GM23248 (cell line): ENCODE data around the gene EEA1. TPM values are rescaled to one million over a fixed set of nuclear protein-coding genes. Genes with fewer than 3 reads are reported as not detected.
A peak's percentile ranks its signal among the peaks of the same experiment; 100 is the strongest.

ENCODE experiments used
- DNase-seq: peaks from one replicate; pipeline ENCODE4 v3.0.0-alpha.2; 2015
- H2AFZ ChIP-seq: fragments of 200-600 bp; sonication (generic); 2 replicates; pipeline ENCODE4 v1.6.1; 2016; ENCODE audit warnings: antibody characterized with exemption
- H3F3A ChIP-seq: fragments of 200-600 bp; sonication (generic); 2 replicates; pipeline ENCODE4 v1.6.1; 2016; ENCODE audit warnings: mild to moderate bottlenecking, antibody characterized with exemption, mixed run types; ENCODE audit not compliant: insufficient read depth
- H3K27ac ChIP-seq: fragments of 200-600 bp; sonication (generic); 2 replicates; pipeline ENCODE4 v1.5.1; 2016; ENCODE audit warnings: mild to moderate bottlenecking
- H3K27me3 ChIP-seq: fragments of 200-600 bp; sonication (generic); replicated peaks from 2 replicates; pipeline ENCODE4 v1.6.1; 2016; ENCODE audit warnings: mild to moderate bottlenecking; ENCODE audit not compliant: insufficient read depth
- H3K36me3 ChIP-seq: fragments of 200-600 bp; sonication (generic); 2 replicates; pipeline ENCODE4 v1.6.1; 2016; ENCODE audit warnings: low read depth, mild to moderate bottlenecking
- H3K4me1 ChIP-seq: fragments of 200-600 bp; sonication (generic); 2 replicates; pipeline ENCODE4 v1.6.1; 2016; ENCODE audit warnings: mild to moderate bottlenecking; ENCODE audit not compliant: insufficient read depth
- H3K4me2 ChIP-seq: fragments of 200-600 bp; sonication (generic); one replicate; pipeline ENCODE4 v1.6.1; 2016; ENCODE audit warnings: mild to moderate bottlenecking; ENCODE audit not compliant: unreplicated experiment
- H3K4me3 ChIP-seq: fragments of 200-600 bp; sonication (generic); 2 replicates; pipeline ENCODE4 v1.5.1; 2016; ENCODE audit warnings: mild to moderate bottlenecking
- H3K79me2 ChIP-seq: fragments of 200-600 bp; sonication (generic); 2 replicates; pipeline ENCODE4 v1.6.1; 2016; ENCODE audit warnings: mild to moderate bottlenecking; ENCODE audit not compliant: insufficient read depth
- H3K9ac ChIP-seq: fragments of 200-600 bp; sonication (generic); 2 replicates; pipeline ENCODE4 v1.6.1; 2016; ENCODE audit warnings: mild to moderate bottlenecking
- H3K9me2 ChIP-seq: fragments of 200-600 bp; sonication (generic); 2 replicates; pipeline ENCODE4 v1.6.1; 2016; ENCODE audit warnings: mixed run types, mild to moderate bottlenecking, moderate library complexity; ENCODE audit not compliant: insufficient read depth
- H3K9me3 ChIP-seq: fragments of 200-600 bp; sonication (generic); one replicate; pipeline ENCODE4 v1.6.1; 2017; ENCODE audit warnings: low read depth
- H4K20me1 ChIP-seq: fragments of 200-600 bp; sonication (generic); 2 replicates; pipeline ENCODE4 v1.6.0; 2016; ENCODE audit not compliant: insufficient read depth
- EZH2 ChIP-seq: fragments of 200-600 bp; sonication (generic); IDR thresholded peaks from 2 replicates; pipeline ENCODE4 v1.6.1; 2018; ENCODE audit warnings: antibody characterized with exemption, mild to moderate bottlenecking; ENCODE audit not compliant: insufficient read depth, poor library complexity, severe bottlenecking
- EZH2phosphoT487 ChIP-seq: fragments of 200-600 bp; sonication (generic); IDR thresholded peaks from 2 replicates; pipeline ENCODE4 v1.6.1; 2018; ENCODE audit warnings: antibody characterized with exemption, moderate library complexity, mild to moderate bottlenecking, low read depth; ENCODE audit not compliant: insufficient read depth
- WGBS, 2 experiments: methylation state at CpG; one replicate each; pipeline ENCODE4 v1.1.6; 2015 to 2017; ENCODE audit warnings: low lambda C conversion rate in 2 of 2, low coverage in 1 of 2; ENCODE audit errors: missing lambda C conversion rate in 2 of 2; 5-methylcytosine and 5-hydroxymethylcytosine counted together
- in situ Hi-C: fragments of 300-500 bp; cut with MboI; formaldehyde crosslinking; loops from 2 replicates; pipeline ENCODE4 v1.15.0; 2020
- polyA plus RNA-seq: library from polyadenylated mRNA; unstranded; fragments of >200 nt; fragmentation: Nextera tagmentation; extraction: Ambion mirVana; gene quantifications from 2 replicates; pipeline ENCODE4 v1.2.1, GENCODE V29; 2016
- total RNA-seq: library from RNA; depleted of rRNA; stranded (reverse); fragments of >200 nt; shearing (Covaris generic); gene quantifications from 2 replicates; pipeline ENCODE4 v1.2.3, GENCODE V29; 2014

The EEA1 gene
- total and polyA plus RNA-seq, 2 experiments from 2014 or later, result 17.8 to 55.7 TPM

GRCh38 chr12:92860521-92860920 lies 68.6 kb downstream of the EEA1 start:
- Histone ChIP-seq H3F3A (no peaks in the 10 kb centered on the region), H3K36me3 (peaks cover 20% of the 10 kb centered on the region), H3K9ac (no peak overlapping the region), H3K9me2 (no peaks in the 10 kb centered on the region), H3K27ac (no peak overlapping the region), H3K4me3 (no peak overlapping the region), H3K79me2 (peaks cover 10% of the 10 kb centered on the region; the same call in 1 of the 2 replicates), H3K27me3 (no peaks in the 10 kb centered on the region), H4K20me1 (no peaks in the 10 kb centered on the region), H3K9me3 (no peaks in the 10 kb centered on the region), H3K4me1 (no peaks in the 10 kb centered on the region), H3K4me2 (no peak overlapping the region), H2AFZ (no peak overlapping the region)
- no peak for TF ChIP-seq EZH2
- TF ChIP-seq EZH2phosphoT487, result no peak
- in situ Hi-C loops, result no loop called here
- DNase-seq, result peak; percentile 9

- Histone ChIP-seq H4K20me1 (no peaks in the 10 kb centered on the region), H3F3A (no peaks in the 10 kb centered on the region), H3K4me2 (no peak overlapping the region), H2AFZ (no peak overlapping the region), H3K27me3 (no peaks in the 10 kb centered on the region), H3K9me2 (no peaks in the 10 kb centered on the region), H3K4me1 (no peaks in the 10 kb centered on the region), H3K36me3 (peaks cover 22% of the 10 kb centered on the region), H3K79me2 (peaks cover 4% of the 10 kb centered on the region; the same call in 1 of the 2 replicates), H3K27ac (no peak overlapping the region), H3K9me3 (no peaks in the 10 kb centered on the region), H3K9ac (no peak overlapping the region), H3K4me3 (no peak overlapping the region)
- no peak for DNase-seq
- 92 to 95% methylated on average over 7 of the region's 7 CpGs for WGBS, 2 experiments
- in situ Hi-C loops, result no loop called here
- TF ChIP-seq EZH2phosphoT487, result no peak
- TF ChIP-seq EZH2, result no peak
Observed at GRCh38 chr12:92859650-92860386, 69.3 kb downstream of the EEA1 start.

- no peaks in the 10 kb centered on the region for H4K20me1 ChIP-seq
- H3K9ac ChIP-seq, result no peak overlapping the region
- no peaks in the 10 kb centered on the region for H3K9me2 ChIP-seq
- in situ Hi-C loops, result no loop called here
- H3K79me2 ChIP-seq, result no peaks in the 10 kb centered on the region
- peaks cover 29% of the 10 kb centered on the region for H3K36me3 ChIP-seq
- no peak overlapping the region for H3K4me2 ChIP-seq
- H3K27me3 ChIP-seq, result no peaks in the 10 kb centered on the region
- H3K4me3 ChIP-seq, result no peak overlapping the region
- H3F3A ChIP-seq, result no peaks in the 10 kb centered on the region
- TF ChIP-seq EZH2 (no peak), EZH2phosphoT487 (no peak)
- no peak overlapping the region for H2AFZ ChIP-seq
- no peak for DNase-seq
- H3K9me3 ChIP-seq, result no peaks in the 10 kb centered on the region
- H3K27ac ChIP-seq, result no peak overlapping the region
- WGBS, 2 experiments, result 98 to 99% methylated on average over 8 of the region's 8 CpGs
- no peaks in the 10 kb centered on the region for H3K4me1 ChIP-seq
Observed at GRCh38 chr12:92857818-92858217, 71.3 kb downstream of the EEA1 start.

GRCh38 chr12:92854344-92854743 lies 74.8 kb downstream of the EEA1 start:
- H4K20me1 ChIP-seq, result no peaks in the 10 kb centered on the region
- H2AFZ ChIP-seq, result no peak overlapping the region
- no peak overlapping the region for H3K9ac ChIP-seq
- in situ Hi-C loops, result no loop called here
- H3K4me2 ChIP-seq, result no peak overlapping the region
- no peak for DNase-seq
- no peaks in the 10 kb centered on the region for H3K27me3 ChIP-seq
- peaks cover 56% of the 10 kb centered on the region for H3K36me3 ChIP-seq
- H3K27ac ChIP-seq, result no peak overlapping the region
- no peaks in the 10 kb centered on the region for H3K4me1 ChIP-seq
- H3K4me3 ChIP-seq, result no peak overlapping the region
- TF ChIP-seq EZH2 (no peak), EZH2phosphoT487 (no peak)
- no peaks in the 10 kb centered on the region for H3F3A ChIP-seq
- no peaks in the 10 kb centered on the region for H3K79me2 ChIP-seq
- 98 to 100% methylated on average over 3 of the region's 3 CpGs for WGBS, 2 experiments
- no peaks in the 10 kb centered on the region for H3K9me3 ChIP-seq
- H3K9me2 ChIP-seq, result no peaks in the 10 kb centered on the region

- Histone ChIP-seq H3F3A (no peaks in the 10 kb centered on the region), H3K27me3 (no peaks in the 10 kb centered on the region), H3K9me3 (no peaks in the 10 kb centered on the region), H4K20me1 (no peaks in the 10 kb centered on the region), H3K9me2 (no peaks in the 10 kb centered on the region), H3K4me1 (peaks cover 10% of the 10 kb centered on the region), H3K36me3 (peaks cover 42% of the 10 kb centered on the region), H3K79me2 (no peaks in the 10 kb centered on the region; the same call in 1 of the 2 replicates), H3K27ac (no peak overlapping the region), H2AFZ (no peak overlapping the region), H3K4me2 (no peak overlapping the region), H3K4me3 (no peak overlapping the region), H3K9ac (no peak overlapping the region)
- no peak for TF ChIP-seq EZH2phosphoT487
- no peak for TF ChIP-seq EZH2
- DNase-seq, result no peak
- WGBS, 2 experiments, result 93 to 100% methylated on average over 2 to 3 of the region's 3 CpGs
- in situ Hi-C loops, result no loop called here
Observed at GRCh38 chr12:92848740-92849139, 80.4 kb downstream of the EEA1 start.
